HK-2 (cell line): ENCODE measurements around the gene HECTD2.
"Not testable (repeated sequence)": the region's sequence is repeated elsewhere in the genome, so short reads cannot be mapped to it uniquely, and the experiment has no call there.

Experiments
- DNase-seq: peaks from one replicate; pipeline ENCODE4 v3.0.0-alpha.2; 2018; ENCODE audit not compliant: unreplicated experiment

HECTD2 gene, protein sequence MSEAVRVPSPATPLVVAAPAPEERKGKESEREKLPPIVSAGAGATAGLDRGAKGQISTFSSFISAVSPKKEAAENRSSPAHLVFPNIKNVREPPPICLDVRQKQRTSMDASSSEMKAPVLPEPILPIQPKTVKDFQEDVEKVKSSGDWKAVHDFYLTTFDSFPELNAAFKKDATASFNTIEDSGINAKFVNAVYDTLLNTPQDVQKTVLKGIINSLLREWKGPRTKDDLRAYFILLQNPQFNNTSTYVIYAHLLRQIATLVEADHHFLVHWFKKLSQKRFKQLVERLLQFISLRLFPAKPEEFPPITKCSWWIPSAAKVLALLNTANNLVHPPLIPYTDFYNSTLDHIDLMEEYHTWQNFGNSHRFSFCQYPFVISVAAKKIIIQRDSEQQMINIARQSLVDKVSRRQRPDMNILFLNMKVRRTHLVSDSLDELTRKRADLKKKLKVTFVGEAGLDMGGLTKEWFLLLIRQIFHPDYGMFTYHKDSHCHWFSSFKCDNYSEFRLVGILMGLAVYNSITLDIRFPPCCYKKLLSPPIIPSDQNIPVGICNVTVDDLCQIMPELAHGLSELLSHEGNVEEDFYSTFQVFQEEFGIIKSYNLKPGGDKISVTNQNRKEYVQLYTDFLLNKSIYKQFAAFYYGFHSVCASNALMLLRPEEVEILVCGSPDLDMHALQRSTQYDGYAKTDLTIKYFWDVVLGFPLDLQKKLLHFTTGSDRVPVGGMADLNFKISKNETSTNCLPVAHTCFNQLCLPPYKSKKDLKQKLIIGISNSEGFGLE

DNA sequence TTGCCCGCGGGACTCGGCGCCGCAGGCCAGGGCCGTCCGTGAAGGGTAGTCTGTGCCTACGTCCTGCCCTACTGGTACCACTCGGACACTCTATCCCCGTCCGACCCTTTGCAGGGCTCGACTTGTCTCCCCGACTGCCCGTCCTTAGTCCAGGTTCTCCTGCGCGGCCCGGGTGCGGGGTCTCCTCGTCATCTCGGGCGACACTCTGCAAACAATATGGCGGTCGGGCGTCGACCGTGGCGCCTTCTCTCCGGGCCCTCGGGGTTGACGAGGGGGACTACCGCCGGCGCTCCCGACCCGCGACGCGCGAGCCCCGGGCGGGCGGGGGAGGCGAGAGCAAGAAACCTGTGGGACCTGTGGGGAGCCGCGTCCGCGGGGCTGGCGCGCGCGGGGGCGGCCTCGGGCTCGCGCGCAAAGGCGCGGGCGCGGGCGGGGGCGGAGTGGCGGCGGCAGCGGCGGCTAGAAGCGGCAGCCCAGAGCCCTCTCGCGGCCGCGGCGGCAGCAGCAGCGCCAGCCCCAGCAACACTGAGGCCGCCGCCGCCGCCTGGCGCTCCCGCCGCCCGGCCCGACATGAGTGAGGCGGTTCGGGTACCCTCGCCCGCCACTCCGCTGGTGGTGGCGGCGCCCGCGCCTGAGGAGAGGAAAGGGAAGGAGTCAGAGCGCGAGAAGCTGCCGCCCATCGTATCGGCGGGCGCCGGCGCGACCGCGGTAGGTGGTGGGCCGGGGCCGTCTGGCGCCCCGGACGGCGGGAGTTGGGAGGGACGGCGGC, at the start of gene HECTD2:
HECTD2 (plus strand) TSS at position 476 of the 769 bp plus-strand sequence; CDS start at position 571, 95 bp downstream.
- DNase-seq = peak; percentile 86

DNA sequence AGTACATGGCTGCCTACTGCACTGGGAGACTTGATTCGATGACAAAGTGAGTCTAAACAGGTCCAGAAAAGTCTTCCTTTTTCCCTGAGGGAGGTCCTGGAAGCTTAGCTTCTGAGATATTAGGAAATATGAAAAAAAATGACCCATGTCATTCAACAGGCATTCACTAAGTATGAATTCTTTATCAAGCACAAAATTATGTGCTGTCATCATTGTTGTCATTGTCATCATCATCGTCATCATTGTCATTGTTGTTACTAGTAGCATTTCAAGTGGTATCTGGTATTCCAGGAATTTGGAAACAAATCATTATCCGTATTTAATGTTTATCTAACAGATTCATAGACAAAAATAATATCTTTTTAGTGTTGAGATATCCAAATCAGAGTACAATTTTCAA, 49.7 kb upstream of the HECTD2 start:
- no peak for DNase-seq

DNA sequence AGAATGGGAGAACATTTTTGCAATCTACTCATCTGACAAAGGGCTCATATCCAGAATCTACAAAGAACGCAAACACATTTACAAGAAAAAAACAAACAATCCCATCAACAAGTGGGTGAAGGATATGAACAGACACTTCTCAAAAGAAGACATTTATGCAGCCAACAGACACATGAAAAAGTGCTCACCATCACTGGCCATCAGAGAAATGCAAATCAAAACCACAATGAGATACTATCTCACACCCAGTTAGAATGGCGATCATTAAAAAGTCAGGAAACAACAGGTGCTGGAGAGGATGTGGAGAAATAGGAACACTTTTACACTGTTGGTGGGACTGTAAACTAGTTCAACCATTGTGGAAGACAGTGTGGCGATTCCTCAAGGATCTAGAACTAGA, 44.6 kb upstream of the HECTD2 start:
- not testable (repeated sequence) for DNase-seq

DNA sequence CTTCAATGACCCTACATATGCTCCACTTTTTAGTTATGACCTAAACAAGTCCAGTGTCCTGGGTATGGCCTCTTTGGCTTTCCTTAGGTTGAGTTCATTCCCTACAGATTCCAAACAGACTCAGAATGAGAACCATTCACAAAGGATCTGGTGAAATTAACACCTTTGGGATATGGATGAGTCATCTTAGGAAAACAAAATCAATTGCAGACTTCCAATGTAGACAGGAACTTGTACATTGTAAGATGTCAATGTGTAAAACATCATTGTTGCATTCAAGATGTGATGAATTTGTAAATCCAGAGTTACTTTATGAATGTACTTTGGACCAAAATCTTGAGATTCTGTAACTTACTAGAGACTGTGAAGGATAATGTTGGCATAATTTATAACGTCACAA, 43.4 kb upstream of the HECTD2 start:
- no peak for DNase-seq

DNA sequence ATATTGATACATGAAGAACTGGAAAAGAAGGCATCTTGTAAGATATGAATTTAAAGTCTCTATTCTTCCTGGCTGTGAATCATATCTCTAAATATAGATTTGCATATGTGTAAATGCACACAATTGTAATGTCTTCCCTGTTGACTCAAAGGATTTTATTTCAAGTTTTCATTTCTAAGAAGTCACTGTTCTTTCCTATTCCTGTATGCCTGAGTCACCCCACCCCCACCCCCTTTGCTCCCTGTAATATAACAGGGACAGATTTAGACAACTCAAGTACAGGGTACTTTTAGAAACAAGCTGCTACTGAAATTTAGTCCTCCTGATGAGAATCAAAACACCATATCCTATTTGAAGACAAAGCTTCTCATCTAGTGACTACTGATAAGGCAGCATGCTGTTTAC, 43.0 kb upstream of the HECTD2 start:
- DNase-seq = no peak

DNA sequence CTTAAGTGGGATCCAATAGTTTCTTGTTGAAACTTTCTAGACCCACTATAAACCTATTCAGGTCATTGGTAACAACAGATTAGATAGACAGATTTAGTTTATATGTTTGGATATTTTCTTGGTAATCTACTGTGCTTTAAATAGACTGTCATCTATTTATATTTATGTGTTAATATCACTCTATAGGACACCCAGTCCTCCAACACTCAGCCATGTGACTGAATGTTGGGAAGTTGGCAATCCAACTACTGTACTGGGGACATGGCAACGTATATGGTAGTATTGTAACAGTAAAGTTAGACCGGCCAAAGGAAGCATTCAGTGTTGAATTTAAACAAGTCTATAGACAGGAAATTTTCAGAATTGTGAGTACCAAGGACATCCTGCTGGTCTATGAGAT, 42.6 kb upstream of the HECTD2 start:
- DNase-seq = no peak

DNA sequence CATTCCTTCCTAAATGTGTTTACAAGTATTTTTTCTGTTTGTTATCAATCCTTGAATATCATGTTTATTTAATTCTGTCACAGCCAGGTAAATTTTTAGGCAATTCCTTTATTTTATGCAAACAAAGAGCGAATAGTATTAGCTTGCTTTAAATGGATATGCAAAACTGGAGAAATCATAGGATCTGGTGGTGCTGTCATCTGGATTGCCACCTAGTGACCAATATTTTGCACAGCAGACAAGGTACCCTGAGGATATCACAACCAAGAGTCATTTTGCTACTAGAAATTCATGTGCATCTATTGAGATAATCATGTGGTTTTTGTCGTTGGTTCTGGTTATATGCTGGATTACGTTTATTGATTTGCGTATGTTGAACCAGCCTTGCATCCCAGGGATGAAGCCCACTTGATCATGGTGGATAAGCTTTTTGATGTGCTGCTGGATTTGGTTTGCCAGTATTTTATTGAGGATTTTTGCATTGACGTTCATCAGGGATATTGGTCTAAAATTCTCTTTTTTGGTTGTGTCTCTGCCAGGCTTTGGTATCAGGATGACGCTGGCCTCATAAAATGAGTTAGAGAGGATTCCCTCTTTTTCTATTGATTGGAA, 40.1 kb upstream of the HECTD2 start:
- DNase-seq = not testable (repeated sequence)

DNA sequence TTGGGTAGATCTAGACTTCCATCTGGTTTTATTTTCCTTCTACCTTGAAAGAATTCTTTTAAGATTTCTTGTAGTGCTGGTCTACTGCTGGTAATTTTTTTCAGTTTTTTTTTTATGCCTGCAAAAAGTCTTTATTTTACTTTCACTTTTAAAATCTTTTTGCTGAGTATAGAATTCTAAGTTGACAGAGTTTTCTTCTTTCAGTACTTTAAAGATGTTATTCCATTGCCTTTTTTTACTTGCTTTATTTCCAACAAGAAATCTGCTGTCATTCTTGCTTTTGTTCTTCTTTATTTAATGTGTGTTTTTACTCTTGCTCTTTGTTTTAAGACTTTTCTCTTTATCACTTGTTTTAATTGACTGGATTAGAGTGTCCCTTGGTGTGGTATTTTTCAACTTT, 36.1 kb upstream of the HECTD2 start:
- DNase-seq = no peak

DNA sequence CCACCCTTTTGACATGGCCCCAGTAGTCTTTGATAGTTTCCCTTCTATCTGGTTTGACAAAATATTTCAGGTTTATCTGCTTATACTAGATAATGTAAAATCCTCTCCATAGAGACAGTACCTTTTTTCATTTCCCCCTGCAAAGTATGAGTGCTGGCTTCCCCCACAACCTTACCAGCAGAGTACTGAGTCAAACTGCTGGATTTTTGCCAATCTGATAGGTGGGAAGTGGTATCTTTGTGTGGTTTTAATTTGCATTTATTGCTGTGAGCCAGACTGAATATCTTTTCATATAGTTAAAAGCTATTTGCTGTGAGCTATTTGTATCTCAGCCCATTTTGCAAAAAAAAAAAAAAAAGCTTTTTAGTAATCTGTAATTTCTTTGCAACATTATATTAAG, 32.1 kb upstream of the HECTD2 start:
- no peak for DNase-seq

DNA sequence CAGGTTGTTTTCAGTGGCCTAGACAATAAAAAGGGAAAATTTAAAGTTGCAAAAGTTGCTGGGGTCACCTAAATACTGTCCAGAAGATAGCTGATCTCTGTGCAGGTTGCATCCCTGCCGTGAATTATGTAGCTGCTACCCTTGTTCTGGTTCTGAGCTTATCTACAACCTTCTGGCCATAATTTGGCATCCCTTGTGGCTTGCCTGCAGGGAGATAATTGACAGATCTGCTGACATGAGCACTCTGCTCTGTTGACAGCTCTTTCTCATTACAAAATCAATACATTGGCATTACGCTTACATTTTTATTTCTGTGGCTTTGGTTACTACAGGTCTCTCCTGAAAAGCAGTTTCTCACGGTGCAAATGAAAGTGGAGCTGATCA, 29.3 kb upstream of the HECTD2 start:
- no peak for DNase-seq

DNA sequence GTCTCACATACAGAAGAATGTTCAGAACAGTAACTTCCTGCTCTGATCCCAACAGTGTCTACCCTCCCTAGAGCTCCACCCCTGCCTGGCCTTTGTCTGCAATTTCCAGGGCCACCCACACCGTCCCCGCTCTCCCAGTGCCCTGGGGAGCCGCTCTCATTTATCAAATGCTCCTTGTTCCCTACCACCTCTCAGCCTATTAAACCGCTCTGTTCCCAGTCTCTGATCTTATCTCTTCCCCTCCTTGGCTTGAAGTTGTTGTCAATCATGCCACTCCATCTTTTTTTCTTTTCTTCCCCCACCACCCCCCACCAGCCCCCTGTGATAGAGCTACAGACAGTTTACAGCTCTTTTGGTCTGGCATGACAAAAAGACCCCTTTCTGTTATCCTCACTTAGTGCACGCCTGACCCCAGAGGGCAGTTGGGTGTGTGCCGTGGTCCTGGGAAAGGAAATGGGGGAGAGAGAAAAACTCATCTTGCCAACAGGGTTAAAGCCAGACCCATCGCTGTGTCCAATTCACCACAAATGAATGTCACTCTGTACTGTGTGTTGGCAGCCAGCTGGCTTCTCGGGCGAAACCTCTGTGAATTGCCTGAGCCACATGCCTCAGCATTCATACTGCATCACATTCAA, 28.8 kb upstream of the HECTD2 start:
- no peak for DNase-seq

DNA sequence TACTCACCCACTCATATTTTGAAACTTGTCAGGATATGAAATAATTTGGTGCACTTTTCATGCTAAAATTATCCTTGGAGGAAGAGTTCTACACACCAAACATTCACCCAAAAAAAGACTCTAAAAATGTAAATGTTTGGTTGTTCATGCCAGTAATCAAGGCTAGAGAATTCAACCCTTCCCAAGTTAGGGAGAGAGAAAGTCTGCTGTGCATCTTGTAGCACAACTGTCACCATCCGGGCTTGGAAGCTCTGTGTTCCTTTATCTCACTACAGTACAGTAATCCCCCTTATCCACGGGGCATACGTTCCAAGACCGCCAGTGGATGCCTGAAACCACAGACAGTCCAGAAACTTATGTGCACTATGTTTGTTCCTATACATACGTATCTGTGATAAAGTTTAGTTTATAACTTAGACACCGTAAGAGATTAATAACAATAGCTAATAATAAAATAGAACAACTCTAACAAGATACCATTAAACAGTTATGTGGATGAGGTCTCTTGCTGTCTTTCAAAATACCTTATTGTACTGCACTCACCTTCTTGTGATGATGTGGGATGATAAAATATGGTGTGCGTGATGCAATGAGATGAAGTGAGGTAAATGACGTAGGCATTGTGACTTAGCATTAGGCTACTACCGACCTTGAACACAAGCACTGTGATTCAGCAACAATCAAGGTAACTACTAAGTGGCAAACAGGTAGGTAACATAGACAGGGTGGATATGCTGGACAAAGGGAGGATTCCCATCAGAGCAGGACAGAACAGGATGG, 24.6 kb upstream of the HECTD2 start:
- DNase-seq = no peak

DNA sequence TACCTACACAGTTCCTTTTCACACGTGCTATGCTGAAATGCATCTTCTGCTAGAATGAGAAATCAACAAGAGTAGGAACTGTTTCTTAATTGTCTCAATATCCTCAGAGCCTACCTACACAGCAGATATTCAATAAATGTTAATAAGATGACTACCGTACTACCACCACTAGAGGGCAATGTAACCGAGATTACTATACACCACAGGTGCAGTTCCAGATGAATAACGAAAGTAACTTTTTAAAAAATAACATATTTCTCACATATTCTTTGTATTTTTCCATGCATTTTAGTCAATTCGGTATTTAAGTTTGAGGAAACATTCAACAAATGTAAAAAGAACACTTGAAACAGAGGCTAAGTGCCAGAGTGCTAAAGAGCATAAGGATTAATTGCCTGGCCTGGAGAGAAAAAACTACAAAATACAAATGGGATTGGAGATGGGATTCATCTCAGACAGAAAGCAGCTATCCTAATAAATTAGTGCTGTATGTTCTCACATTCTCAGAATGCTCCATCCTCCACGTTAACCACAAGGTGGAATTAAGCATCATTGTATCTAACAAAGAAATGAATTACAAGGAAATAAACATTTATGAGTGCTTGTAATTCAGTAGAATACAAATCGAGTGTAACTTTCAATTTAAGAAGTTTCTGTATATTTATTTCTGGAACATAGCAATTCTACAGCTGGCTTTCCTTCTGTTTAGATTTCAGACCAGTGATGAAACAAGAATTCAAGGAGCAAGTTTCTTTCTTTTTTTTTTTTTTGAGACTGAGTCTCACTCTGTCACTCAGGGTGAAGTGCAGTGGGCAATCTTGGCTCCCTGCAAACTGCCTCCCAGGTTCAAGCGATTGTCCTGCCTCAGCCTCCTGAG, 20.3 kb upstream of the HECTD2 start:
- DNase-seq = no peak

DNA sequence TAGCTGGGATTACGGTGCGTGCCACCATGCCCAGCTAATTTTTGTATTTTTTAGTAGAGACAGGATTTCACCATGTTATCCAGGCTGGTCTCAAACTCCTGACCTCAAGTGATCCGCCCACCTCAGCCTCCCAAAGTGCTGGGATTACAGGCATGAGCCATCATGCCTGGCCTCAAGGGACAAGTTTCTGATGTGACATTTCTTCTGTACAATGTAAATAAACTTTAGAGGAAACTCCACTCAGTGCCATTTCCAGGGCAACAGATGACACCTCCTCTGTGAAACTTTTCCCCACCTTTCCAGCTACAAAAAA, 19.7 kb upstream of the HECTD2 start:
- not testable (repeated sequence) for DNase-seq

DNA sequence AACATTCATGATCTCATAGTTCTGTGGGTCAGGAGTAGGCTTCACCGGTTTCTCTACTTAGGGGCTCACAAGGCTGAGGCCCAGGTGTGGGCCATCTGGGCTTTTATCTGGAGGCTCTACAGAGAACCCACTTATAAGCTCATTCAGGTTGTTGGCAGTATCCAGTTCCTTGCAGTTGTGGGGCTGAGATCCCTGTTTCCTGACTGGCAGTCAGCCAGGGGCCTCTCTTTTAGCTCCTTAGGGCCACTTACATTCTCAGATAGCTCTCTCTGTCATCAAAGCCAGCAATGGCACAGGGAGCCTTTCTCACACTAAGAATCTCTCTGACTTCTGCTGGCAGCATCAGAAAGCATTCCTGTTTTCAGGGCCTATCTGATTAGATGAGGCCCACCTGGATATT, 18.2 kb upstream of the HECTD2 start:
- no peak for DNase-seq

DNA sequence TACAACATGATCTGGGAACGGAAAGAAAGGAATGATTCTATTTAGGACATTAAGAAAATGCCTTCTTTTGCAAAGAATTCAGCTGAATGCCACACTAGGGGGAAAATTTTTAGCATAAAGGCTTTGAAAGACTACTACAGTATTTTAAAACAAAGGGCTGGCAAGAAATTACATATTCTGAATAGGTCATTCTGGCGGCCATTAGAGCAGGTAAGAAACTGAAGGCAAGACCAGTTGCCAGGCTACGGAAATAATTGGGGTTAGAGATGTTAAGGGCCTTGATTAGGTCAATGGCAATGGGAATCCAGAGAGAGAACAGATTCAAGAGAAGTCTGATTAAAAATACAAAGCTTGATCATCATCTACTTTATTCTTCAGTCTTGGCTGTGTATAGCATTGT, 3.8 kb upstream of the HECTD2 start:
- DNase-seq = no peak

DNA sequence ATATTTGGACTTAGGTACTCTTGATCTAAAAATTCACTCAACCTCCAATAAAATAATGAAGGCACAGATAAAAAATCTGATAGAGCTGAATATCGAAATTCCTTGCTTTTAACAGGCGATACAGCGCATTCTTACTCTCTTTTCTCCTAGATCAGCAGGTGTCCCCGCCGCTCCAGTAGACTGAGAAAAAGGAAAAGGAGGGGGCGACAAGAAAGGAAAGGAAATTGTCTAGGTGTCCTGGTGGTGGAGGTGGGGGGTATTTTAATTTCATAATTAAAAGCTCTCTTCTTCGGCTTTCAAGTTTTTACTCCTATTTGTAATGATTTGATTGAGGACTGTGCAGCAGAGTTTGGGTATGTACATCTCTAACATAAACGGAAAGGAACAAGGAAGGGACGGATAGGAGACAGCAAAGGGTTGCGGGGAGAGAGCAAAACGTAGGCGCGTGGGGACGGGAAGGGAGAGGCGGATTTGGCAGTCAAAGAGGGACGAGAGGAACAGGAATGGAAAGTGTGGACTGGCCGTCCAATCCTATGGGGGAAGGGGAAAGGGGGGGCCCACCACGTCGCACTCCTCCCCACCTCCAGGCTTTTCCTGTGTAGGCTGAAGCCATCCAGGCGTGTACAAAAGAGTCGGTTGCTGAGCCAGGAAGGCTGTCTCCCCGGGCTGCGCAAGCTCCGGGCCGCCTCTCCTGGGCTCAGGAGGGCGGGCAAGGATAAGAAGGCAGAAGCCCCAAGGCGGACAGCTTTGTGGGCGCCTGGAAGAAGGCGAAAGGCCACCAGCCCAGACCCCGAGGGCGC, 875 bp upstream of the HECTD2 start:
- DNase-seq = peak; percentile 84

DNA sequence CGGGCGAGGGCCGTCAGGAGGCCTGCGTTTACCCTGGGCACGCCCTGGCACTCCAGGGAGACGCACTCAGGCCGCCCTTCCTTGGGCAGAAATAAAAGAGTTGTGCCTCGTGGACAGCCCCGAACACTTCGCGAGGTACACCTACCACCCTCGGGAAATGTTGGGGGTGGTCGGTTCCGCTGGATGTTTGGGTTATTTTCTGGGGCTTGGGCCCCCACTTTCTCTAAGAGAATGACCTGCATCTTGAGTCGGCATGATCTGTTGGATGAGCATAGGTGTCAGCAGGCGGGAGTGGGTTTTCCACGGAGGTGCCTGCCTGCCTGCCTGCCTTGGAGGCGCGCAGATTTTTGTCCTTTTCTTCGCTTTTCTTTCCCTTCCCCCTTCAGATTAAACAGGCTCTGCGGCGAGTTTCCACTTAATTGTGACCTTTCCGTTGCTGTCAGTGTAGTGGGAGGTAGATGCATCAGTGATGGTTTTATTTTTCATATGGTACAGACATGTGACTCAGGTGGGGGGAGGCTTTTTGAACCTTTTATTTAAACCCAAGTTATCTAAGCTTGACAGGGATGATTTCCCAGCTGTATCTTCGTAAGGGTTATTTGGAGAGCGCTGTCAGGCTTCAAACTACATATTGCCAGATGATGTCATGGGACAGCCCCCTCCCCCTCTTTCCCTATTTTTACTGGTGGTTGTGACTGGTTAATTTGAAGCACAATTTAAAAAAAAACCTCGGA, 661 bp downstream of the HECTD2 start:
- no peak for DNase-seq
